B cell (primary cell): ENCODE measurements around the gene VCL. TPM values are rescaled to one million over a fixed set of nuclear protein-coding genes. Genes with fewer than 3 reads are reported as not detected.

Experiments
- ATAC-seq: fragments of 200-7000 bp; cut with Tn5 transposase; one replicate; pipeline ENCODE4 v1.10.0; 2021; ENCODE audit warnings: low read depth, mild to moderate bottlenecking, moderate number of reproducible peaks, moderate library complexity
- CTCF ChIA-PET: fragments of 350-600 bp; sonication (Branson Sonifier 250); formaldehyde crosslinking; loops from one replicate; lab custom pipeline; 2021; ENCODE audit warnings: antibody characterized with exemption, inconsistent platforms; lab: Charles Lee
- POLR2A ChIA-PET: fragments of 350-600 bp; sonication (Branson Sonifier 250); formaldehyde crosslinking; loops from one replicate; lab custom pipeline; 2021; ENCODE audit warnings: antibody characterized with exemption; lab: Charles Lee
- DNase-seq: peaks from one replicate; pipeline ENCODE4 v3.0.0; 2013
- H2AFZ ChIP-seq: 2 replicates; pipeline ENCODE4 v1.6.1; 2012; ENCODE audit warnings: mild to moderate bottlenecking, low read depth, low read length; ENCODE audit not compliant: insufficient read depth, poor library complexity, severe bottlenecking
- H3K27ac ChIP-seq, 2 donors: 1 replicate in 1 of 2; 2 replicates in 1 of 2; pipeline ENCODE4 v1.5.1; 2012 to 2013; ENCODE audit warnings: low read length in 2 of 2, mild to moderate bottlenecking in 2 of 2, moderate library complexity in 1 of 2
- H3K27me3 ChIP-seq, 4 experiments: fragments of 200-600 bp in 1 of 4; sonication (generic) in 1 of 4; replicated peaks in 1 of 4; 1 replicate in 2 of 4; 2 replicates in 2 of 4; pipeline versions ENCODE4 v1.6.1 to v1.7.0; 2013 to 2016; ENCODE audit warnings: low read length in 3 of 4, mild to moderate bottlenecking in 2 of 4, mixed read lengths in 1 of 4, moderate library complexity in 1 of 4; ENCODE audit not compliant: insufficient read depth in 4 of 4, control insufficient read depth in 3 of 4; ENCODE audit errors: control extremely low read depth in 1 of 4
- H3K36me3 ChIP-seq, 2 experiments: replicated peaks in 1 of 2; 1 replicate in 1 of 2; 2 replicates in 1 of 2; pipeline versions ENCODE4 v1.6.1 to v1.7.1; 2013; ENCODE audit warnings: low read length in 1 of 2; ENCODE audit not compliant: insufficient read depth in 2 of 2, control insufficient read depth in 1 of 2; ENCODE audit errors: control extremely low read depth in 1 of 2, extremely low read depth in 1 of 2
- H3K4me1 ChIP-seq, 2 donors: fragments of 200-600 bp in 1 of 2; sonication (generic) in 1 of 2; 1 replicate in 1 of 2; 2 replicates in 1 of 2; pipeline versions ENCODE4 v1.5.1 to v1.6.1; 2013 to 2017; ENCODE audit warnings: low read length in 2 of 2; ENCODE audit not compliant: control insufficient read depth in 2 of 2, insufficient read depth in 2 of 2
- H3K4me2 ChIP-seq: replicated peaks from 2 replicates; pipeline ENCODE3; 2012; ENCODE audit warnings: mild to moderate bottlenecking, low read depth, low read length; ENCODE audit not compliant: poor library complexity, severe bottlenecking
- H3K4me3 ChIP-seq, 5 experiments: fragments of 200-600 bp in 1 of 5; sonication (generic) in 1 of 5; 1 replicate in 3 of 5; 2 replicates in 2 of 5; pipeline versions ENCODE4 v1.5.1 to v1.7.0; 2011 to 2016; ENCODE audit warnings: low read length in 4 of 5, mild to moderate bottlenecking in 4 of 5, low read depth in 2 of 5, control low read depth in 1 of 5, moderate library complexity in 1 of 5; ENCODE audit not compliant: insufficient read depth in 1 of 5; ENCODE audit errors: control extremely low read depth in 1 of 5, extremely low read depth in 1 of 5
- H3K79me2 ChIP-seq: fragments of 200-600 bp; sonication (generic); one replicate; pipeline ENCODE4 v1.6.0; 2016; ENCODE audit warnings: low read length; ENCODE audit not compliant: control insufficient read depth, insufficient read depth
- H3K9ac ChIP-seq: fragments of 200-600 bp; sonication (generic); 2 replicates; pipeline ENCODE4 v1.6.1; 2017; ENCODE audit warnings: mild to moderate bottlenecking, low read length, moderate library complexity
- H3K9me3 ChIP-seq, 3 donors: one replicate each; pipeline versions ENCODE4 v1.6.1 to v1.7.1; 2013; ENCODE audit warnings: low read length in 2 of 3; ENCODE audit not compliant: control insufficient read depth in 2 of 3, insufficient read depth in 1 of 3; ENCODE audit errors: control extremely low read depth in 1 of 3
- H4K20me1 ChIP-seq: 2 replicates; pipeline ENCODE4 v1.6.0; 2012; ENCODE audit warnings: mild to moderate bottlenecking, low read length; ENCODE audit not compliant: insufficient read depth, control insufficient read depth, poor library complexity, severe bottlenecking
- H3K27ac Mint-ChIP-seq: one replicate; pipeline ENCODE4 v1.8.0; 2021; ENCODE audit warnings: mixed read lengths
- H3K27me3 Mint-ChIP-seq: one replicate; pipeline ENCODE4 v1.8.0; 2021; ENCODE audit warnings: mixed read lengths
- H3K4me1 Mint-ChIP-seq: one replicate; pipeline ENCODE4 v1.8.0; 2021; ENCODE audit warnings: mixed read lengths
- H3K4me3 Mint-ChIP-seq: one replicate; pipeline ENCODE4 v1.8.0; 2021; ENCODE audit warnings: mixed read lengths
- H3K9me3 Mint-ChIP-seq: one replicate; pipeline ENCODE4 v1.8.0; 2022; ENCODE audit warnings: mixed read lengths; ENCODE audit not compliant: insufficient read depth
- CTCF ChIP-seq: fragments of 200-600 bp; IDR thresholded peaks from one replicate; pipeline ENCODE4 v1.8.0; 2022; ENCODE audit warnings: antibody characterized with exemption, mild to moderate bottlenecking
- EZH2 ChIP-seq: IDR thresholded peaks from 2 replicates; pipeline ENCODE4 v1.6.1; 2012; ENCODE audit warnings: borderline replicate concordance, low read depth, mild to moderate bottlenecking, moderate library complexity, low read length; ENCODE audit not compliant: insufficient read depth, poor library complexity, severe bottlenecking
- WGBS: methylation state at CpG from one replicate; pipeline ENCODE4 v1.1.5; 2013; ENCODE audit warnings: missing lambda C conversion rate; ENCODE audit not compliant: insufficient coverage; 5-methylcytosine and 5-hydroxymethylcytosine counted together
- intact Hi-C: fragments of 100-400 bp; cut with micrococcal nuclease; formaldehyde crosslinking; loops from one replicate; pipeline ENCODE4 v1.10.0; 2022
- polyA plus RNA-seq: library from polyadenylated mRNA; depleted of rRNA; stranded (reverse); fragments of >200 nt; gene quantifications from 2 replicates; pipeline ENCODE4 v1.2.3, GENCODE V29; 2012
- total RNA-seq, 2 donors: library from RNA; stranded (reverse); fragments of 120-200 nt in 1 of 2; gene quantifications; 1 replicate in 1 of 2; 2 replicates in 1 of 2; pipeline versions ENCODE4 v1.2.3 to v1.2.4, GENCODE V29; 2013 to 2022

VCL gene
- total and polyA plus RNA-seq, 2 donors (not counting 1 experiment from before 2014, with no cell fraction given): 13.1 to 29.8 TPM

- no peak overlapping the region for H3K4me3 Mint-ChIP-seq
- Histone ChIP-seq H3K27me3 (no peaks in the 10 kb centered on the region), H2AFZ (no peak overlapping the region), H3K4me2 (no peak overlapping the region), H3K4me1 (peaks cover 23% of the 10 kb centered on the region in 2 donors), H3K27ac (no peak overlapping the region), H3K9ac (no peak overlapping the region), H3K9me3 (no peaks in the 10 kb centered on the region), H3K4me3 (no peak overlapping the region), H4K20me1 (no peaks in the 10 kb centered on the region), H3K36me3 (peaks cover 5% of the 10 kb centered on the region in 2 experiments), H3K79me2 (no peaks in the 10 kb centered on the region)
- ChIA-PET POLR2A (no interaction called here), CTCF (interaction anchor here (1.0 to 7.2 kb wide), 24 partner anchors 8 to 250 kb away, joined by 3 to 219 read pairs (median 6); no protein-coding TSS in a partner anchor)
- no peaks in the 10 kb centered on the region for H3K27me3 Mint-ChIP-seq
- no peak overlapping the region for H3K27ac Mint-ChIP-seq
- TF ChIP-seq EZH2 (no peak), CTCF (no peak)
- H3K9me3 Mint-ChIP-seq: no peaks in the 10 kb centered on the region
- ATAC-seq (no peak), DNase-seq (no peak)
- intact Hi-C loops: loop anchor here (5.0 kb wide), 2 partner anchors 123 to 138 kb away; no protein-coding TSS in a partner anchor
- WGBS: no CpG with 5 or more reads among the region's 2 CpGs
- peaks cover 44% of the 10 kb centered on the region for H3K4me1 Mint-ChIP-seq
Observed at GRCh38 chr10:74079936-74080590, 82.1 kb downstream of the VCL start.

GRCh38 chr10:74081192-74081803 is 83.4 kb downstream of the VCL start:
- no peaks in the 10 kb centered on the region for H3K27me3 ChIP-seq
- POLR2A ChIA-PET: no interaction called here
- H2AFZ ChIP-seq: no peak overlapping the region
- ATAC-seq (peak; percentile 50), DNase-seq (peak; percentile 66)
- TF ChIP-seq EZH2: no peak
- TF ChIP-seq CTCF: peak; percentile 71
- H3K27ac ChIP-seq: no peak overlapping the region
- Mint-ChIP-seq H3K4me3 (no peak overlapping the region), H3K27me3 (no peaks in the 10 kb centered on the region), H3K4me1 (peaks cover 37% of the 10 kb centered on the region), H3K9me3 (no peaks in the 10 kb centered on the region), H3K27ac (no peak overlapping the region)
- no peaks in the 10 kb centered on the region for H3K9me3 ChIP-seq
- CTCF ChIA-PET: interaction anchor here (0.7 to 7.2 kb wide), 33 partner anchors 10 to 589 kb away, joined by 3 to 219 read pairs (median 4); no protein-coding TSS in a partner anchor
- H3K9ac ChIP-seq: no peak overlapping the region
- intact Hi-C loops: loop anchor here (1.0 to 5.0 kb wide), 4 partner anchors 124 to 232 kb away; no protein-coding TSS in a partner anchor
- H3K36me3 ChIP-seq: peaks cover 3 to 8% of the 10 kb centered on the region in 2 experiments
- no peaks in the 10 kb centered on the region for H4K20me1 ChIP-seq
- 44% methylated on average over 2 of the region's 4 CpGs for WGBS
- H3K4me1 ChIP-seq: peaks cover 18 to 20% of the 10 kb centered on the region in 2 donors
- no peak overlapping the region for H3K4me2 ChIP-seq
- H3K79me2 ChIP-seq: no peaks in the 10 kb centered on the region
- no peak overlapping the region for H3K4me3 ChIP-seq
